ENCODE measurements around the gene KLHL29. TPM values are rescaled to one million over a fixed set of nuclear protein-coding genes. Genes with fewer than 3 reads are reported as not detected.
"Not testable (repeated sequence)": the region's sequence is repeated elsewhere in the genome, so short reads cannot be mapped to it uniquely, and the experiment has no call there.

Gene KLHL29
- total RNA-seq, 1 donor from 2014 or later = 3.3 TPM

GRCh38 chr2:23712756-23713151 is 327.8 kb downstream of the KLHL29 start:
- H3K27ac Mint-ChIP-seq = no peak overlapping the region
- intact Hi-C loops (cut with micrococcal nuclease) = no loop called here
- no peaks in the 10 kb centered on the region for H3K27me3 Mint-ChIP-seq (ENCODE audit: insufficient read depth)
- DNase-seq (ENCODE audit: low spot score) = no peak
- H3K4me3 Mint-ChIP-seq = no peak overlapping the region
- H3K4me1 Mint-ChIP-seq (ENCODE audit: low read depth) = no peaks in the 10 kb centered on the region
- no peaks in the 10 kb centered on the region for H3K9me3 Mint-ChIP-seq
- H3K36me3 Mint-ChIP-seq (ENCODE audit: low read depth) = no peaks in the 10 kb centered on the region

- intact Hi-C loops (cut with micrococcal nuclease) = no loop called here
- no peak for DNase-seq (ENCODE audit: low spot score)
- H3K36me3 Mint-ChIP-seq (ENCODE audit: low read depth) = no peaks in the 10 kb centered on the region
- H3K27me3 Mint-ChIP-seq (ENCODE audit: insufficient read depth) = no peaks in the 10 kb centered on the region
- H3K4me3 Mint-ChIP-seq = no peak overlapping the region
- H3K4me1 Mint-ChIP-seq (ENCODE audit: low read depth) = no peaks in the 10 kb centered on the region
- no peak overlapping the region for H3K27ac Mint-ChIP-seq
- H3K9me3 Mint-ChIP-seq = no peaks in the 10 kb centered on the region
These were observed 328.4 kb downstream of the KLHL29 start for GRCh38 chr2:23713351-23713750.

DNA sequence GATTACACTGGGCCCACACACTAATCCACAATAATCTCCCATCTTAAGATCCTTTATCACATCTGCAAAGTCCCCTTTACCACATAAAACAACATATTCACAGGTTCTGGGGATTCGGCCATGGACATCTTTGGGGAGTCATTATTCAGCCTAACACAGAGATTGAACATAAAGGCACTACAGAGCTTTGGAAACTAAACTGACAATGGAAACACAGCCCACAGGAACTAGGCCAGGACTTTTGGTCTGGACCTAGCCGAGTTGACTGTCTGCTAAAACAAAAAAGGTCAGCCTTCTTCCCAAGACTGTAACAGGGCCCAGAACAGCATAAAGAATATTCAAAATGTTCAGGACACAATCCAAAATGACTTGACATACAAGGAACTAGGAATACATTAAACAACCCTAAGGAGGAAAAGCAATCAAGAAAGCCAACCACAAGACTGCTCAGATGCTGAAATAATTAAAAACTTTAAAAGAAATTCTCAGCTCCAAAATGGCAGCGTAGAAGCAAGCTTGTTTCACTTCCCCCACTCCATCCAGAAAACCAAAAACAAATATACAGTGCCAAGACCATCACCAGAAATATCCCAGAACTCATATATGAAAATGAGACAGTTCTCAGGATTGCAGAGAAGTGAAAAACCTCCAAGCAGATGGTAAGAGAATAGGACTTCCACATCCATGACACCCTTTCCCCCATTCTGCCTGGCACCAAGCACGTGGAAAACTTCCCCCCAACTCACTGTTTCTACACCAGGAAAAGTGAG is 334.1 kb downstream of the KLHL29 start:
- intact Hi-C loops (cut with micrococcal nuclease) = no loop called here
- no peak overlapping the region for H3K4me3 Mint-ChIP-seq
- peaks cover 18% of the 10 kb centered on the region for H3K36me3 Mint-ChIP-seq (ENCODE audit: low read depth)
- no peaks in the 10 kb centered on the region for H3K27me3 Mint-ChIP-seq (ENCODE audit: insufficient read depth)
- peaks cover 25% of the 10 kb centered on the region for H3K9me3 Mint-ChIP-seq
- no peaks in the 10 kb centered on the region for H3K4me1 Mint-ChIP-seq (ENCODE audit: low read depth)
- H3K27ac Mint-ChIP-seq = no peak overlapping the region
- DNase-seq (ENCODE audit: low spot score) = no peak

GRCh38 chr2:23719716-23720115 is 334.7 kb downstream of the KLHL29 start:
- intact Hi-C loops (cut with micrococcal nuclease) = no loop called here
- Mint-ChIP-seq H3K27me3 (ENCODE audit: insufficient read depth) (no peaks in the 10 kb centered on the region), H3K4me3 (no peak overlapping the region), H3K4me1 (ENCODE audit: low read depth) (no peaks in the 10 kb centered on the region), H3K36me3 (ENCODE audit: low read depth) (peaks cover 18% of the 10 kb centered on the region), H3K27ac (no peak overlapping the region), H3K9me3 (peaks cover 25% of the 10 kb centered on the region)
- DNase-seq (ENCODE audit: low spot score) = no peak

DNA sequence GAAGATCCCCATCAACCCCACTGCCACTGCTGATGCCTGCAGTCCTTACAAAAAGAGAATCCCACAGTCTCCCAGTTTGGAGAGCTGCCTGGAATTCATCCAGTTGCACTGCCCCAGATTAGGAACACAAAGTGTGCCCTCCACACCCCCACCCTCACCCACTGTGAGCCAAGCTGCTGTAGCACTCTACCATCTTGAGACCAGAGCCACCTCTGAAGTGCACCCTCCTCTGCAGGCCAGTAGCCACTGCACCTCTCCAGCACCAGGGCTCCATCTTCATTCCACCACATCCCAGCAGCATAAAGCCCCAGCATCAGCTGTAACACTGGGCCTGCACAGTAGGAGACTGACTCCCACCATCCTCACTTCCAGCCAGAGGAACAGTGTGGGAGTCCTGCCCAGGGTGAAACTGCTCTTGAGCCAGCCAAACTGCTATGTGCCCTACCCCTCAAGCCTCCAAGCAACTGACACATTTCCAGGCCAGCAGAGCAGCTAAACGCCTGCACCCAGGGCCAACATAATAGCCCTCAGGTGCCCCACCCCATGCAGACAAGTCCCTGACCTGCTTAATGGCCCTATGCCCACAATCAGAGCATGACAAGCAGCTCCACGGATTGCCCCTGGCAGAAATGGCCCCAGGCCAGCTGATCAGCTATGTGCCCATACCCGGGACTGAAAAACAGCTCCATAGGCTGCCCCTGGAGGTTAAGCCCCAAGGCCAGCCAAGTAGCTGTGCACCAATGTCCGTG is 335.9 kb downstream of the KLHL29 start:
- Mint-ChIP-seq H3K4me3 (no peak overlapping the region), H3K4me1 (ENCODE audit: low read depth) (no peaks in the 10 kb centered on the region), H3K36me3 (ENCODE audit: low read depth) (peaks cover 20% of the 10 kb centered on the region), H3K9me3 (peaks cover 31% of the 10 kb centered on the region), H3K27me3 (ENCODE audit: insufficient read depth) (no peaks in the 10 kb centered on the region), H3K27ac (no peak overlapping the region)
- no peak for DNase-seq (ENCODE audit: low spot score)
- intact Hi-C loops (cut with micrococcal nuclease) = no loop called here

DNA sequence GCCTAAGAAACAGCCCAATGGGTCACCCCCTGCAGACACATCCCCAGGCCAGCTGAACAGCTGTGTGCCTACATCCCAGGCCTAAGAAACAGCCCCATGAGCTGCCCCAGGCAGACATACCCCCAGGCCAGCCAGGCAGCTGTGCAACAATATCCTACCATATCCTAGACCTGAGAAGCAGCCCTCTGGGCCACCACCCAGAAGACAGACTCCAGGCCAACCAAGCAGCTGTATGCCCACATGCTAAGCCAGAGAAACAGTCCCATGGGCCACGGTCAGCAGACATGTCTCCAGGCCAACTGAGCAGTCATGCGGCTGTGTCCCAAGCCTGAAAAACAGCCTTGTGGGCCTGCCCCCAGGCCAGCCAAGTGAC is 336.5 kb downstream of the KLHL29 start:
- Mint-ChIP-seq H3K27me3 (ENCODE audit: insufficient read depth) (no peaks in the 10 kb centered on the region), H3K4me1 (ENCODE audit: low read depth) (no peaks in the 10 kb centered on the region), H3K9me3 (peaks cover 31% of the 10 kb centered on the region), H3K36me3 (ENCODE audit: low read depth) (peaks cover 21% of the 10 kb centered on the region), H3K27ac (no peak overlapping the region), H3K4me3 (no peak overlapping the region)
- DNase-seq (ENCODE audit: low spot score) = no peak
- intact Hi-C loops (cut with micrococcal nuclease) = no loop called here

DNA sequence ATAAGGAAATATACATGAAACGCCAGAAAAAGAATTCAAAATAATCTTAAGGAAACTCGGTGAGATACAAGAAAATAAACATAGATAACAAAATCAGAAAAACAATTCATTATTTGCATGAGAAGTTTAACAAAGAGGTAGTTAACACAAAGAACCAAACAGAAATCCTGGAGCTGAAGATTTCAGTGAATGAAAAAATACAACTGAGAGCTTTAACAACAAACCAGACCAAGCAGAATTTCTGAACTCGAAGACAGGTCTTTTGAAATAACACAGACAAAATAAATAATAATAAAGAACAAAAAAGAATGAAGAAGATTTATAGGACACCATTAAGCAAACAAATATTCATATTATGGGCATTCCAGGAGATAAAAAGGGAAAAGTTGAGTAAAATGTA is 337.3 kb downstream of the KLHL29 start:
- no peak overlapping the region for H3K4me3 Mint-ChIP-seq

GRCh38 chr2:23723029-23723428 is 338.1 kb downstream of the KLHL29 start:
- H3K9me3 Mint-ChIP-seq = peaks cover 31% of the 10 kb centered on the region
- H3K4me3 Mint-ChIP-seq; H3K27me3 Mint-ChIP-seq (ENCODE audit: insufficient read depth); H3K27ac Mint-ChIP-seq; H3K4me1 Mint-ChIP-seq (ENCODE audit: low read depth); intact Hi-C loops (cut with micrococcal nuclease); DNase-seq (ENCODE audit: low spot score): not testable (repeated sequence)
- peaks cover 22% of the 10 kb centered on the region for H3K36me3 Mint-ChIP-seq (ENCODE audit: low read depth)

More for the DNA sequence above, 337.3 kb downstream of the KLHL29 start:
- no peak for DNase-seq (ENCODE audit: low spot score)
- Mint-ChIP-seq H3K36me3 (ENCODE audit: low read depth) (peaks cover 22% of the 10 kb centered on the region), H3K9me3 (peaks cover 31% of the 10 kb centered on the region), H3K27ac (no peak overlapping the region), H3K27me3 (ENCODE audit: insufficient read depth) (no peaks in the 10 kb centered on the region), H3K4me1 (ENCODE audit: low read depth) (no peaks in the 10 kb centered on the region)
- intact Hi-C loops (cut with micrococcal nuclease) = no loop called here

DNA sequence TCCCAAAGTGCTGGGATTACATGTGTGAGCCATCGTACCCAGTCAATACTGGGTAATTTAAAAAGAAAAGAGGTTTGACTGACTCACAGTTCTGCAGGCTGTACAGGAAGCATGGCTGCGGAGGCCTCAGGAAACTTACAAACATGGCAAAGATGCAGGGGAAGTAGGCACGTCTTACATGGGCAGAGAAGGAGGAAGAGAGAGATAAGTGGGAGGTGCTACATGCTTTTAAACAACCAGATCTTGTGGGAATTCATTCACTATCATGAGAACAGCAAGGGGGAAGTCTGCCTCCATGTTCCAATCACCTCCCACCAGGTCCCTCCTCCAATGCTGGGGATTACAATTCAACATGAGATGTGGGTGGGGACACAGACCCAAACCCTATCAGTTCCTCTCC is 349.4 kb downstream of the KLHL29 start:
- DNase-seq (ENCODE audit: low spot score) = no peak
- H3K36me3 Mint-ChIP-seq (ENCODE audit: low read depth) = peaks cover 8% of the 10 kb centered on the region
- no peaks in the 10 kb centered on the region for H3K4me1 Mint-ChIP-seq (ENCODE audit: low read depth)
- intact Hi-C loops (cut with micrococcal nuclease) = no loop called here
- no peaks in the 10 kb centered on the region for H3K27me3 Mint-ChIP-seq (ENCODE audit: insufficient read depth)
- no peaks in the 10 kb centered on the region for H3K9me3 Mint-ChIP-seq
- H3K27ac Mint-ChIP-seq = no peak overlapping the region
- H3K4me3 Mint-ChIP-seq = no peak overlapping the region

- not testable (repeated sequence) for DNase-seq (ENCODE audit: low spot score)
These were observed 351.8 kb downstream of the KLHL29 start for GRCh38 chr2:23736783-23737182.

DNA sequence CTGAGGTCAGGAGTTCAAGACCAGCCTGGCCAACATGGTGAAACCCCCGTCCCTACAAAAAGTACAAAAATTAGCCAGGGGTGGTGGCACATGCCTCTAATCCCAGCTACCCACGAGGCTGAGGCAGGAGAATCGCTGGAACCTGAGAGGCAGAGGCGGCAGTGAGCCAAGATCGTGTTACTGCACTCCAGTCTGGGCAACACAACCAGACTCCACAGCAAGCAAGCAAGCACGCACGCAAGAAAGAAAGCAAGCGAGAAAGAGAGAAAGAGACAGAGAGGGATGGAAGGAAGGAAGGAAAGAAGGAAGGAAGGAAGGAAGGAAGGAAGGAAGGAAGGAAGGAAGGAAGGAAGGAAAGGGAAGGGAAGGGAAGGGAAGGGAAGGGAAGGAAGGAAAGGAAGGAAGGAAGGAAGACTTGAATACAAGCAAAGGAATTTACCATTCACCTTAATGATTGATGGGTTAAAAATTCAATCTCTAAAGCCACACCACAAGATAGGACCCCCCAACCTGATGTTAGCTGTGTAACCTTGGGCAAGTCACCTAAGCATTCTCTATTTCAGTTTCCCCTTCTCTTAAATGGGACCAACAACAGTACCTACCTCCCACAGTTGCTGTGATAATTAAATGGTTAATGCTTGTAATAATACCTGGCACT is 360.2 kb downstream of the KLHL29 start:
- Mint-ChIP-seq H3K9me3 (no peaks in the 10 kb centered on the region), H3K36me3 (ENCODE audit: low read depth) (peaks cover 5% of the 10 kb centered on the region), H3K27me3 (ENCODE audit: insufficient read depth) (no peaks in the 10 kb centered on the region), H3K4me3 (no peak overlapping the region), H3K27ac (no peak overlapping the region), H3K4me1 (ENCODE audit: low read depth) (no peaks in the 10 kb centered on the region)
- DNase-seq (ENCODE audit: low spot score) = no peak
- intact Hi-C loops (cut with micrococcal nuclease) = no loop called here

More at GRCh38 chr2:23736783-23737182, 351.8 kb downstream of the KLHL29 start:
- H3K4me1 Mint-ChIP-seq (ENCODE audit: low read depth); H3K9me3 Mint-ChIP-seq; H3K27ac Mint-ChIP-seq; intact Hi-C loops (cut with micrococcal nuclease); H3K36me3 Mint-ChIP-seq (ENCODE audit: low read depth); H3K4me3 Mint-ChIP-seq; H3K27me3 Mint-ChIP-seq (ENCODE audit: insufficient read depth): not testable (repeated sequence)

GRCh38 chr2:23745726-23746105 is 360.7 kb downstream of the KLHL29 start:
- no peak for DNase-seq (ENCODE audit: low spot score)
- Mint-ChIP-seq H3K27me3 (ENCODE audit: insufficient read depth) (no peaks in the 10 kb centered on the region), H3K9me3 (no peaks in the 10 kb centered on the region), H3K4me1 (ENCODE audit: low read depth) (no peaks in the 10 kb centered on the region), H3K36me3 (ENCODE audit: low read depth) (peaks cover 8% of the 10 kb centered on the region), H3K27ac (no peak overlapping the region), H3K4me3 (no peak overlapping the region)
- intact Hi-C loops (cut with micrococcal nuclease) = no loop called here
